ENCODE data around the gene XRCC4.

Gene XRCC4

DNA sequence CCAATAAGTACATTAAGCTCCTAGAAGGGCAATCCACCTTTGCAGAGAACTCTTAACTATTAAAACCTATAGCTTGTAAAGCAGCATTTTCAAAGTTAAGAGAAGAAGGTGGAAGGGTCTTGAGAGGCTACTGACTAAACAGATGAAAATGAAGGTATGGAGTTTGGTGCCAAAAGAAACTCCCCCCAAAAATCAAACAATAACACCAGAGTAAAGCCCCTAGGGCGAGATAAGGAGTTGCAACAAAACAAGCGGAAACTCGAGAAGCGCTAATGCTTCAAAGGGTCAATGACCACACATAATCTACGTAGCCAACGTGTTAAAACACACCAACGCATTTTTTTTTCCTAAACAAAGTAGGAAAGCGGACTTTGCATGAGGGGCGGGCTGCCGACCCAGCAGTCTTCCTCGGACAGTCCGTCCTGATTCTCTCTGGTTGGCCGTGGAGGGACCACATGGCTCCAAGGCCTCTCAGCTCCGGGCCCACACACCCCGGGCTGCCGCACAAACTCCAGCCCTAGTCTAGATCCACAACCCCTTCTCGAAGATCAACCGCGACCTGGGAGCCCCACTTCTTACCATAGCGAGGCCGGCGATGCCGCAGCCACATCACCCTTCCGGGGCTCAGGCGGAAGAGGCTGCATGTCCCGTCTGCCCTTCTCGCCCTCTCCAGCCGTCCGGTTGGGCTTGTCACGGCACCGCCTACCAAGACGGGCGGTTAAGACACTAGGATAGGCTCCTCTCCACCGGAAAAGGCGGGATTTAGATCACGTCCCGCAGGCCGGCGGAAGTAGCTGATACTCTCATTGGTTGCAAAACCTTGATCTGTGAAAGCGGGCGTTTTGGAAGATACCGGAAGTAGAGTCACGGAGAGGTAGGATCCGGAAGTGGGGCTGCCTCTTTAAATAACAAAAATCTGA, at the start of gene XRCC4, which contains the start of gene TMEM167A:
Gene XRCC4, plus strand, starts transcription at position 806 of the 920 bp plus-strand sequence. CDS start 27,373 bp downstream, outside the sequence.
Gene TMEM167A, minus strand, starts transcription at position 653 of the 920 bp plus-strand sequence. Its CDS starts 71 bp downstream, at position 582.
- TF ChIP-seq ZNF274 (IDR thresholded peaks at IDR 0.05; ENCODE audit: low read depth, low read length): no peak
- H3K4me3 ChIP-seq (ENCODE audit: low read length): peak within 1 kb of the TSS; percentile 99

DNA sequence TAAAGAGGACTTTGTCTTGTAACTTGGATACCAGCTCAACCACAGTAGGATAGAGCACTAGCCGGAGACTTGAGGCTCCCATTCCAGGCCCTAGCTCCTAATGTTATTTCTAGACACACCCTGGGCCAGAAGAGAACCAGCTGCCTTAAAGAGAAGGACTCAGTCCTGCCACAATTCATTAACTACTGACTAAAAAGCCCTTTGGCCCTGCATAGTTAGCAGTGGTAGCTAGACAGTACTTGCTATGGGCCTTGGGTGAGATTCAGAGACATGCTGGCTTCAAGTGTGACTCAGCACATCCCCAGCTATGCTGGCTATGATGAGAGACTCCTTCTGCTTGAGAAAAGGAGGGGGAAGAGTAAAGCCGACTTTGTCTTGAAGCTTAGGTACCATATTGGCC, 47.4 kb upstream of the XRCC4 start:
- no peak for TF ChIP-seq ZNF274 (IDR thresholded peaks at IDR 0.05; ENCODE audit: low read depth, low read length)
- no peak overlapping the region for H3K4me3 ChIP-seq (ENCODE audit: low read length)

DNA sequence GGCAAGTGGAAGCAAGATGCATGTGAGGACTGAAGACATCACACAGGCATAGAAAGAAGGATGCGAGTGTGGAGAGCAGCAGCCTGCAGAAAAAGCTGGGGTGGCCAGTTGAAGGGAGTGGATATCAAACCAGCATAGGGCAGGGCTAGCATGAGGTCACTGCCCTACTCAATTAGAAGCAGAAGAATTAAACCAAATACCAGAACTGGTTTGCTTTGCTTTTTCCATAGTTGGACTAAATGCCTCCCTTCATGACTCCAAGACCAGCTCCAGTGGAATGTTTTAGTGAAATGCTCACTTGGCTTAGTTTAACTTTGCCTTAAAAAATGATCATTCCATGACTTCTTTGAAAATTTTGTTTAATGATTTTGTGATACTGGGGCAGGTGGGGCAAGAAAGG, 46.0 kb upstream of the XRCC4 start:
- no peak for TF ChIP-seq ZNF274 (IDR thresholded peaks at IDR 0.05; ENCODE audit: low read depth, low read length)
- H3K4me3 ChIP-seq (ENCODE audit: low read length): no peak overlapping the region

DNA sequence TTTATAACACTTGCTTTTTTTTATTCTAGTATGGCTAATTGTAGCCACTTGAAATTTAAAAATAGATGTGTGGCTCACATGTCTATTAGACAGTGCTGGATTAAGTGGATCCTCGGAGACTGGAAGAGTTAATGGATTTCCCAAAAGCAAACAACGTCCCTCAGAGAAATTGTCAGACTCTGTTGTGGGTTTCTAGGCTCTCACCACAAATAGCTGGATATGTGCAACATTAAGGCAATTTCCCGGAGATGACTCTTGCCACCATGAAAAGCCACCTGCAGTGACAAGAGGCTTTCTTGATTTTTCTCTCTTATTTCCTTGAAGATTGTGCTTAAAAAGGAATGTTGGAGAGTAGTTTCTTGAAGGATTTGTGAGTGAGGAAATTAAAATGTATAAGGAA, 43.3 kb upstream of the XRCC4 start:
- no peak overlapping the region for H3K4me3 ChIP-seq (ENCODE audit: low read length)
- TF ChIP-seq ZNF274 (IDR thresholded peaks at IDR 0.05; ENCODE audit: low read depth, low read length): no peak

DNA sequence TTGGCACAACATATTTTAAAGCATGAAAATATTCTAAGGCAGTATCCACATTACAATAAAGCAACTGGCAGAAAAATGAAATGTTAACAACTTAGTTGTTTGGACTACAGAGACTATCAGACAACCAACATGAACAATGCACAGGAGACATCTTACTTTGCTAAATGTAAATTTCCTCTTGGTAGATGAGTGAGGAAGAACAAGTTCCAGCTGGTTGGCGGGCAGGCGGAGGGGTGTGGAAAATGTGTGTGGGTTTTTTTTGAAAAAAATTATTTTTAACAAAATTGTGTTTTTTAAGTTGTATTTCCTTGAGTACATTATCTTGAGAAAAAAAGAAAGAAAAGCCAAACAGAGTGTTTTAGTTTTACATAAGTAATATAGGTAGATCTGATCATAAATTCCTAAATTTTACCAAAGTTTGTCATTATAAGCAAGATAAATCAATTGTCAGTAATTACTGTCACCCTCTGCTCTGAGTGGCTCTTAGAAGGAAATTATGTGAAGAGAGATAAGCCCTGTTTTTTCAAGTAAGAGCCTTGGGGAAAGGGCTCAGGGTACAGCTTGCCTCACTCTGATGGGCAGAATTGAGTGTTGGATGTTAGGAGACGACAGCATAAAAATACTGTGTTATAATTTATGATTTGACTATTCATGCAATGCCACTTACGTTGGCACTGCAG, 42.7 kb upstream of the XRCC4 start:
- no peak for TF ChIP-seq ZNF274 (IDR thresholded peaks at IDR 0.05; ENCODE audit: low read depth, low read length)
- no peak overlapping the region for H3K4me3 ChIP-seq (ENCODE audit: low read length)

DNA sequence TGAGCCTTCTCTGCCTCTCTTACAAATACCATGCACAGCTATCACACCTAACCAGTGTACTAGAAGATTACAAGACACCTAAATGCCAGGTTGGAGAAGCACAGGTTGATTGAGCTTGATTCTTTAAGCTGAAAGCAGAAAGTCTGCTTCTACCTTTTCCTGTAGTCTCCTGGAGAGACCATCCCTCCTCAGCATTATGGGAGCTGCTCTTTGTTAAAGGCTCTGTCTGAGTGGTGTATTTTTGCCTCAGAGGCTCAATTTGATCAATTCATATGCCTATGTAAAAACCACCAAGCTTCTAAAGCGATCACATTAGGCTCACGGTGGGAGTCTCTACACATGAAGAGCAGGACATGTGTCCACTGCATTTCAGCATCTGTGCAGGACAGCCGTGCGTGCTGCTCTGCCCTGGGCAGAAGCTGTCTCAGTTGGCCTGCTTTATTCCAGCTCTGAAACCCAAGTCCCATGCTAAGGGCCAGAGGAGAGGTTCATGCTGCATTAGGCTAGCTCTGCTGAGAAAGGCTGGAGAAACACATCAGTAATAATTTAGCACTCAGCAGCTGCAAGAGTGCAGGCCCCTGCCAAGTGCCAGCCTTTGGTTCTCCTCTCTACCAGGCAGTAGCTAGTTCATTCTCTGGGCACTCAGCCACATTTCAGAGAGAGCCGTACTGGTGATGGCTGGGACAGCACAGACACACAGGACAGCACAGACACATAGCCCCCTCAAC, 41.8 kb upstream of the XRCC4 start:
- no peak for TF ChIP-seq ZNF274 (IDR thresholded peaks at IDR 0.05; ENCODE audit: low read depth, low read length)

DNA sequence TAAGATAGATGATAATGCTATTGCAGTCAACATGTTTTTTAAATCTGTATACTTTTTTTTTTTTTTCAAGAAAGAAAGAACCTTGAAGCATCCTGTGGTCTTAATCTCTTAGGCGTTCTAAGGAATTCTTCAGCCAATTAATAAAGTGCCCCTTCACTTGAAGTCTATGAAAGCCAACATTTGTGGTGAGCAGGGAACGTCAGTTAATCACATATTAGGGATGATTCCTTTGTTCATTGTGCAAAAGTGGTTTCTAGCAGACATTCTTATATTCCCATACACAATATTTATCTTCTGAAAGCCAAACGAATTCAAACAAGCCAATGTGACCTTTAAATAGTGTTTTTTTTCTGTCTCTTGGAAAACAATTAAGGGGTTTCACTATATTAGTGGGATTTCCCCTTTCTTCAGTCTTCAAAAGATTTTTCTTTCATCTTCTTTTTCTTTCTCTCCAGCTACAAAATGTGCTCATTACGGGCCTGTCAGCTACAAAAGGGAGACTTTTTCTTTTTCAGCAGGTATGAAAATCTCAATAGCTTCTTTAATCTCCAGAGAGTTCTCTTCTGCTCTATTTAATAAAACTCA, 40.3 kb upstream of the XRCC4 start:
- no peak for TF ChIP-seq ZNF274 (IDR thresholded peaks at IDR 0.05; ENCODE audit: low read depth, low read length)

More for the DNA sequence above, 41.8 kb upstream of the XRCC4 start:
- H3K4me3 ChIP-seq (ENCODE audit: low read length): no peak overlapping the region

DNA sequence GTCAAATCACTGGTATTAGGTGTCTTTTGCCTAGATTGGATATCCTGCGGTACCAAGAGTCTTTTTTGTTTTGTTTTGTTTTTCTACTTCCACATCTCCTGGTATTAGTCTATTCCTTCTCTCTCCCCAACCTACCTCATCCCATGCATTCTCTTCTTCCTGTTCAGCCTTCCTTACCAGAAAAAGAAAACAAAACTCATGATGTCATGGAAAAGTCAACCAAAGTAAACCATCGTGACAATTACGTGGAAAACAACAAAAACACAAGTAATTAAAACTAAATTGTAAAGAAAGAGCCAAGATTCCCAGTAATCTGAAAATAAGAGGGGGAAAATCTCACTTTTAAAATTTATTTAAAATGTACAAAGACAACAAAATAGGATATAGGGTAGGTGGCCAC, 38.4 kb upstream of the XRCC4 start:
- no peak overlapping the region for H3K4me3 ChIP-seq (ENCODE audit: low read length)
- TF ChIP-seq ZNF274 (IDR thresholded peaks at IDR 0.05; ENCODE audit: low read depth, low read length): no peak

More for the DNA sequence above, 40.3 kb upstream of the XRCC4 start:
- no peak overlapping the region for H3K4me3 ChIP-seq (ENCODE audit: low read length)

DNA sequence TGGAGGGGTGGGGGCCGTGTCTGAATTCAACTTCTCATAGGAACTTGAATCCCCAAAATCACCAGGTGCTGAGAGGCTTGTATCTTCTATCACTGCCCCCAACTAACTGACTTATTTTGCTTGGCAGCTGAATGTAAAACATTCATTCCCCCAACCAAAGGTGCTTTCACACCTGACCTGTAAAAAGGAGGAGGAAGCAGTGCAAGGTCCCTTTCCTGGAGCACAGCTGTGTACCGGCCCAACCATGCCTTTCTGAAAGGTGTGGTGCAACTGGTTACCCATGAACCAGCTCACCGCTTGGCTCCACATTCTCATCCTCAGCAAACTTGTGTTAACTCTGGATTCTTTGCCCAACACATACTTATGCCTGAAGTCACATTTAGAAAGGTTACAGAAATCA, 34.8 kb upstream of the XRCC4 start:
- no peak for TF ChIP-seq ZNF274 (IDR thresholded peaks at IDR 0.05; ENCODE audit: low read depth, low read length)
- H3K4me3 ChIP-seq (ENCODE audit: low read length): no peak overlapping the region

DNA sequence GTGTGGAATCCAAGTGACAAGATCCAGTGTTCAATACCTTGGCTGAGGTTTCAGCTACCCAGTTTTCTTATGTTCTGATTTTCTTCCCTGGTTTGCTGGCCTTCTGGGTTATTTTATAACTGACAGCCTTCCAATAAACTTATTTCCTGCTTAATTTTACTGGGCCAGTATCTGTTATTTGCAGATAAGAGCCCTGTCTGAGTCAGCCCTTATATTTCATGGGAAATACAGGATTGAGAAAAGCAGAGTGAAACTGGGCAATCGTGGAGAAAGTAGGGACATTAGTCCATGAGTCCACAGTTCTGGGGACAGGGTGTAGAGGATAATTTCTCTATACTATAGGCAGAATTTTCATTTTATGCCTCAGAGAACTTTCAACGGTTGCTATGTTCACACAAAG, 32.4 kb upstream of the XRCC4 start:
- H3K4me3 ChIP-seq (ENCODE audit: low read length): no peak overlapping the region
- no peak for TF ChIP-seq ZNF274 (IDR thresholded peaks at IDR 0.05; ENCODE audit: low read depth, low read length)

DNA sequence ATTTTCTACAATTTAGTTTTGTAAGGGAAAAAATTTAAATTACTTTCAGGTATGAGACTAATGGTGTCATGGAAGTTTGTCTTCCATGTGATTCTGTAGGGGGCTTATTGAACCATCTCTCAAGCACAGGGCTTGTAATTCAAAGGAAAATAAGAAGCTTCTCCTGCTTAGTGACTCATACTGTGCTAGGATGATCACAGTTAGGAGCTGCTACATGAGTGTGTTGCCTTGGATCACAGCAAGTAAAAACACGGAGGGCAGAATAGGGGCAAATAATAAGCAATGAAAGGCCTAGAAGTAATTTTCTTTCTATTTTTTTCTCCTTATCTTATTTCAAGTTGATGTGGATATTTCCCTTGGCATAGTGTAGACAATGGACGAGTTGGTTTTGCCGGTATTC, 29.1 kb upstream of the XRCC4 start:
- TF ChIP-seq ZNF274 (IDR thresholded peaks at IDR 0.05; ENCODE audit: low read depth, low read length): no peak
- H3K4me3 ChIP-seq (ENCODE audit: low read length): no peak overlapping the region

DNA sequence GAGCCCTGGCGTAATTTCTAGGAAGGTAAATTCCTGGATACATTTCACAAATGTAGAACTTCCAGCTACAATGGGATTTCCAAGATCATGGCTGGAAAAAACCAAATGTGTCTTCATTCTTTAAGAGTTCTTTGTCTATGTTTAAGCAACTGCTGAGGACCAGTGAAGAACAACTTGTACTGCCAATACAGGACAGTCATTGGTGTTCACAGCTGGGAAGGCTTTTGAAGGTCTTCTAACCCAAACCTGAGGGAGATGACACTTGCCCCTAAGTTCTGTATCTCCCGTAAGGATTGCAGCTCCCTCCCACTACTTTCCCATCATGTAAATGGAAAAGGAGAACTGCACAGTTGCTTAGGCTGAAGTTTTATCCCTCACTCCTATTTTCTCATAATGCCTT, 28.5 kb upstream of the XRCC4 start:
- no peak for TF ChIP-seq ZNF274 (IDR thresholded peaks at IDR 0.05; ENCODE audit: low read depth, low read length)

DNA sequence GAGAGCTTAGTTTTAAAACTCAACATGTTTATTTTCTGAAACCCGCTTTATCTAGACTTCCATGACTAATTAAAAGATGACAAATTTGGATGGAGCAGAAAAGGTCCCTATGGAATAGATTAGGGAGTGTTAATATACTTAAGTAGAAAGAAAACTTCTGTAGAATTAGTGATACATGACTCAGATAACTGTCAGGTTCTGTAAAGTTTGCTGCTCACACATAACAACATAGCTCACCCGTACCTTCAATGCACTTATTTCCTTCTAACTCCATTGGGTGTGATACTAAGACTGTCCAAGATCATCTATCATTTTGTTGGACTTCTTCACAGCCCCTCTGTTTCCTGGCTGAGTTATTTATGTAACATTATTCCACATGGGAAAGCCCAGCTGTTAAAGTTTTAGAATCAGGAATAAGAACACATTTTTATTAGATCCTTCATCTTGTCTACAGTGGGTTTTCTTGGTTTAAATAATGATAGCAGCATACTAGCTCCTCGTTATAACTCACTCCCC, 27.9 kb upstream of the XRCC4 start:
- no peak for TF ChIP-seq ZNF274 (IDR thresholded peaks at IDR 0.05; ENCODE audit: low read depth, low read length)
- H3K4me3 ChIP-seq (ENCODE audit: low read length): no peak overlapping the region

More for the DNA sequence above, 28.5 kb upstream of the XRCC4 start:
- H3K4me3 ChIP-seq (ENCODE audit: low read length): no peak overlapping the region

All from GM08714 (cell line).